Putamen (tissue), 1 donor: Measurements from ENCODE around the gene CEP57L1.
"Not testable (repeated sequence)": the region's sequence is repeated elsewhere in the genome, so short reads cannot be mapped to it uniquely, and the experiment has no call there.

ENCODE experiments used
- DNase-seq: peaks from one replicate; pipeline ENCODE4 v3.0.0-alpha.2; 2016; ENCODE audit warnings: low spot score

The CEP57L1 gene

DNA sequence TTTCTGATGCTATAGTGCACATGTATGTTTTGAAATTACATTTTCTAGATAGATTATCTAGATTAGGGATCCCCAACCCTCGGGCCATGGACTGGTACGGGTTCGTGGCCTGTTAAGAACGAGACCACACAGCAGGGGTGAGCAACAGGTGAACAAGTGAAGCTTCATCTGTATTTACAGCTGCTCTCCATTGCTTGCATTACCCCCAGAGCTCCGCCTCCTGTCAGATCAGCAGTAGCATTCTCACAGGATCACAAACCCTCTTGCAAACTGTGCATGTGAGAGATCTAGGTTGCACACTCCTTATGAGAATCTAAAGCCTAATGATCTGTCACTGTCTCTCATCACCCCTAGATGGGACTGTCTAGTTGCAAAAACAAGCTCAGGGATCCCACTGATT, 10.4 kb downstream of the CEP57L1 start:
- no peak for DNase-seq

DNA sequence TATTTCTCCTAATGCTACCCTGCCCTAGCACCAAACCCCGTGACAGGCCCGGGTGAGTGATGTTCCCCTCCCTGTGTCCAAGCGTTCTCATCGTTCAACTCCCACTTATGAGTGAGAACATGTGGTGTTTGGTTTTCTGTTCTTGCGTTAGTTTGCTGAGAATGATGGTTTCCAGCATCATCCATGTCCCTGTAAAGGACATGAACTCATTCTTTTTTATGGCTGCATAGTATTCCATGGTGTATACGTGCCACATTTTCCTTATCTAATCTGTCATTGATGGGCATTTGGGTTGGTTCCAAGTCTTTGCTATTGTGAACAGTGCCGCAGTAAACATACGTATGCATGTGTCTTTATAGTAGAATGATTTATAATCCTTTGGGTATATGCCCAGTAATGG, 14.4 kb downstream of the CEP57L1 start:
- DNase-seq = not testable (repeated sequence)

DNA sequence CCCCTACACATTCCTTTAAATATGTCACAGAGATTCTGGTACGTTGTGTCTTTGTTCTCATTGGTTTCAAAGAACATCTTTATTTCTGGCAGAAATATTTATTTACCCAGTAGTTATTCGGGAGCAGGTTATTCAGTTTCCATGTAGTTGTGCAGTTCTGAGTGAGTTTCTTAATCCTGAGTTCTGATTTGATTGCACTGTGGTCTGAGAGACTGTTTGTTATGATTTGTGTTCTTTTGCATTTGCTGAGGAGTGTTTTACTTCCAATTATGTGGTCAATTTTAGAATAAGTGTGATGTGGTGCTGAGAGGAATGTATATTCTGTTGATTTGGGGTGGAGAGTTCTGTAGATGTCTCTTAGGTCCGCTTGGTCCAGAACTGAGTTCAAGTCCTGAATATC, 17.4 kb downstream of the CEP57L1 start:
- DNase-seq = not testable (repeated sequence)

DNA sequence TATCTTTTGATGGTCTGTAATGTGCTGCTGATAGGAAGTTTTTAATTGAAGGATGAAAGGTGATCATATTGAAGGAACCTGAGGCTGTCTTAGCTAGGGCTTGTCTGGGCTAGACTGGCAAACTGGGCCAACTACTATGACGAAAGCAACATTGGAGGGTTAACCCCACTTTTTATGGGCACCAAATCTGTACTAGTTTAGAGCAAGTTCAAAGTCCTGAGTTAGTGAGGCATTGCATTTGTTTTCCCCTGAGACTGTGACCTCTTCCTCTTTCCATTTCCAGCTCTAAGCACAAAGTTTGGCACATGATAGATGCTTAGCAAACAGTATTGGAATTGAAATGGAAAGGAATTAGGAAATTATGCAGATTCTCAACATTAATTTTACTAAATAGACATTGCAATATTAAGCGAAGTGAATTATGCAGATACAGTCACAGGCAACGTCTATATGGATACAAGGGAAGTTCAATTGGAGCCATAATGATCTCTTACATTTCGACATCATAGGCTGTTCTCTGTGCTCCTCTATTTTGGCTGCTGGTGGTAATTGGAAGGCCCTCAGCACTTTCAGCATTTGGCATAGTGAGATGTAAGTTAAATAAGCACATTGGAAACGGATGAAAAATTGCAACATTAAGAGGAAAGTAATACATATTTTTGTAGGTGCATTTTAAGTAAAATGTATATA, 22.2 kb downstream of the CEP57L1 start:
- no peak for DNase-seq

DNA sequence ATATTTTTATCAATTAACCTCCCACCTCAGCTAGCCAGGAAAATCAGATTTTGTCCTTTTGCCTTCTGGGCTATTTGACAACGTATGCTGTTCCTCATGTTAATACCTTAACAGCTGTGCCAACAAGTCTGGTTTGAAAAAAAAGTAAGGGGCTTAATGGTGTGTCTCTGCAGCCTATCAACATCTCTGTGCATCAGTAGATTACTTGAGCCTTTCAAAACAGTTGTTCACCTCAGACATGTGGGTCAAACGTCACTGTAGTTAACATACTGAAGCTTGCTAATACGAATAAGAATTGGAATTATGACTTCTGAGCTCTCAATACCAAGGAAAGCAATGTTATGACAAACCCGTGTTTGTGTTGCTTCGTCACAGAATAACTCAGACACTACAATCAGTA, 23.0 kb downstream of the CEP57L1 start:
- DNase-seq = no peak

DNA sequence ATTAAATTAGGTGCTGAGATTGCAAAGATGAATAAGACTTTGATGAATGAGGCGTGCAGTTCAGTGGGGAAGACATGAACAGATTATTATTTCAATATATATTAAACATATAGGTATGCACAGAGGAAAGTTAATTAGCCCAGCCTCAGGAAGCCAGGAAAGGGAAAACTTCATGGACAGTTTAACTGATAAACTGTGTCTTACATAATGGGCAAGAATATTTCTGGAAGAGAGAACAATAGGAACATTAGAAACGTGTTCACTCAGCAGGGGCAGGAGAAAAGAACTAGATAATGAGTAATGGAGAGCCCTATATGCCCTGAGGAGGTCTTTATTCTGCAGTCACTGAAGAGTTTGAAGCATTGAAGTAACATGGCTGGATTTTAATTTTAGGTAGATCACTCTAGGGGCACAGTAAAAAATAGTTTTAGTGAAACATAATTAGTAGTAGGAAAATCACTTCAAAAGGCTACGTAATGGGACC, 23.6 kb downstream of the CEP57L1 start:
- DNase-seq = no peak

DNA sequence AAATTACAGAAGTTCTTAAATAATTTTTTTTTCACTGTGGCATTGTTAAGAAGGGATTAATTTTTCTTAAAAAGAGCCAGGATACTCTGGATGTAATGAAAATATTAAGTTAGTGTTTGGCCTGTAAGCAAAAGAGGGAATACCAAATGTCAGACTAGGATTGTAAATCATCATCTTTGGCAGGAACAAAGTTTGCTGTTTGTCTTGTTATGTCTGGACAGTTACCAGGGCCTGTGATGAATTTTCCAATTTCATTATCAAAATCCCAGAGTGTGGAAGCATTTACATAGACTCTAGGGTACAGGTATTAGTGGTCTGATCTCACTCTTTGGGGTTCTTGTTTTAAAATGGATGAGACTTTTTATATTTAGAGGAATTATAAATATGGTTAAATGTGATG, 26.1 kb downstream of the CEP57L1 start:
- DNase-seq = no peak

DNA sequence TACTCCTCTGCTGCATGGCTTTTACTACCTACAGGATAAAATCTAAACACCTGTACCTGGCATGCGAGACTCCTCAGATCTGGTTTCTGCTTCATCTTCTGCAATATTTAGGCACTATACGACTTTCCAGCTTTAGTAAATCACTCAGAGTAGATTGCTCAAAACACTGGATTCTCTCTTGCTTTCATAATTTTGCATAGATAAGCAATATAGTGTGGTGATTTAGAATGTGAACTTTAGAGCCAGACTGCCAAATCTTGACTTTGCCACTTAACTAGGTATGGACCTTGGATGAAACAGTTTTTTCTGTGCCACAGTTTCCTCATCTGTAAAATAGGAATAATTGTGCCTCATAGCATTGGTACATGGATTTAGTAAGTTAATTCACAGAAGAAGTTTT, 28.9 kb downstream of the CEP57L1 start:
- DNase-seq = no peak

DNA sequence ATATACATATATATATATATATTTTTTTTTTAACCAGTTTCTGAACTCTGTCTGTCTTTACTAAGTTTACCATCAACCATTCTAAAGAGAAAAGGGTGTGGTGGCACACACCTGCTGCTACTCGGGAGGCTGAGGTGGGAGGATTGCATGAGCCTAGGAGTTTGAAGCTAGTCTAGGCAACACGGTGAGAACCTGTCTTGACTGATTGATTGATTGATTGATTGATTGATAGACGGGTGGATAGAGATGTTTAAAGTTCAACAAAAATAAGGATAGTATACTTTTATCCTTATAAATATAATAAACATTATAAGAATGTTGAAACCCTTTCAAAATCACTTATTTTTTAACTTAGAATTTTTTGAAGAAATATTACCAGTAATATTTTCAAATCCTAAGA, 30.2 kb downstream of the CEP57L1 start:
- DNase-seq = no peak

DNA sequence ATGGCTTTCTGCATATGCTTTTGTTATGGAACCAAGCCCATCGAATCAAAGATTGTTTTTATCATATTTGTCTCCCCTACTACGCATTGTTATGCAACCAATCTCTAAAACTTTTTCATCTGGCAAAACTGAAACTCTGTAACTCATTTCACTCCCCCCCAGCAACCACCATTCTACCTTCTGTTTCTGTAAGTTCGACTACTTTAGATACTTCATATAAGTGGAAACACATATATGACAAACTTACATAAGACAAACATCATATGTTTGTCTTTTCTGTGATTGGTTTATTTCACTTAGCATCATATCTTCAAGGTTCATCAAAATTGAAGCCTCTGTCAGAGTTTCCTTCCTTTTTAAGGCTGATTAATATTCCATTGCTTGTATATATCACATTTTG, 34.8 kb downstream of the CEP57L1 start:
- DNase-seq = no peak

DNA sequence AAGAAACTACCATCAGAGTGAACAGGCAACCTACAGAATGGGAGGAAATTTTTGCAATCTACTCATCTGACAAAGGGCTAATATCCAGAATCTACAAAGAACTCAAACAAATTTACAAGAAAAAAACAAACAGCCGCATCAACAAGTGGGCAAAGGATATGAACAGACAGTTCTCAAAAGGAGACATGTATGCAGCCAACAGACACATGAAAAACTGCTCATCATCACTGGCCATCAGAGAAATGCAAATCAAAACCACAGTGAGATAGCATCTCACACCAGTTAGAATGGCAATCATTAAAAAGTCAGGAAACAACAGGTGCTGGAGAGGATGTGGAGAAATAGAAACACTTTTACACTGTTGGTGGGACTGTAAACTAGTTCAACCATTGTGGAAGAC, 40.3 kb downstream of the CEP57L1 start:
- DNase-seq = not testable (repeated sequence)

DNA sequence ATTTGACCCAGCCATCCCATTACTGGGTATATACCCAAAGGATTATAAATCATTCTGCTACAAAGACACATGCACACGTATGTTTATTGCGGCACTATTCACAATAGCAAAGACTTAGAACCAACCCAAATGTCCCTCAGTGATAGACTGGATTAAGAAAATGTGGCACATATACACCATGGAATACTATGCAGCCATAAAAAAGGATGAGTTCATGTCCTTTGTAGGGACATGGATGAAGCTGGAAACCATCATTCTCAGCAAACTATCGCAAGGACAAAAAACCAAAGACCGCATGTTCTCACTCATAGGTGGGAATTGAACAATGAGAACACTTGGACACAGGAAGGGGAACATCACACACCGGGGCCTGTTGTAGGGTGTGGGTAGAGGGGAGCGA, 40.7 kb downstream of the CEP57L1 start:
- not testable (repeated sequence) for DNase-seq

DNA sequence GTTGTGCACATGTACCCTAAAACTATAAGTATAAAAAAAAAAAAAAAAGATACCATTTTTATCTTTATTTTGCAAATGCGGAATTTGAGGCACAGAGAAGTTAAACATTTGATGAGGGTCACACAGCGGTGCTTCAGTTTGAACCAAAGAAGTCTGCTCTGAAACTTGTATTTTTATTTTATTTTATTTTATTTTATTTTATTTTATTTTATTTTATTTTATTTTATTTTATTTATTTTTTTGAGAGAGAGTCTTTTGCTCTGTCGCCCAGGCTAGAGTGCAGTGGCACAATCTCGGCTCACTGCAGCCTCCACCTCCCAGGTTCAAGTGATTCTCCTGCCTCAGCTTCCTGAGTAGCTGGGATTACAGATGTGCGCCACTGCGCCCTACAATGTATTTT, 41.2 kb downstream of the CEP57L1 start:
- DNase-seq = not testable (repeated sequence)

DNA sequence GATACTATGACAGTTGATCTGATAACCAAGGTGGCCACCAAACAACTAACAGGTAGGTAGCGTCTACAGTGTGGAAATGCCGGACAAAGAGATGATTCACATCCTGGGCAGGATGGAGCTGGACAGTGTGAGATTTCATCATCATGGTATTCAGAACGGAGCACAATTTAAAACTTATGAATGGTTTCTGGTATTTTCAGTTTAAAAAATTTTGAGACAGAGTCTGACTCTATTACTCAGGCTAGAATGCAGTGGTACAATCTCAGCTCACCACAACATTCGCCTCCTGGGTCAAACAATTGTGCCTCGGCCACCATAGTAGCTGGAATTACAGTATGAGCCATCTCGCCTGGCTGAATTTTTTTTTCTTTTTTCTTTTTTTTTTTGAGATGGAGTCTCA, 43.8 kb downstream of the CEP57L1 start:
- no peak for DNase-seq

DNA sequence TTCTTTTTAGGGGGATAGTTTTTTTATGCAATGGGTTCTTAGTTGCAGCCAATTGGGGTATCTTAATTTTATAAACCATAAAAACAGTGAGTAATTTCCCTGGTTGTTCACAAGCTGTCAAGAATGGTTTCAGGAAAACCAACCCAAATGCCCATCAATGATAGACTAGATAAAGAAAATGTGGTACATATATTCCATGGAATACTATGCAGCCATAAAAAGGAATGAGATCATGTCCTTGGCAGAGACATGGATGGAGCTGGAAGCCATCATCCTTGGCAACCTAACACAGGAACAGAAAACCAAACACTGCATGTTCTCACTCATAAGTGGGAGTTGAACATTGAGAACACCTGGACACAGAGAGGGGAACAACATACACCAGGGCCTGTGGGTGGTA, 46.8 kb downstream of the CEP57L1 start:
- not testable (repeated sequence) for DNase-seq

DNA sequence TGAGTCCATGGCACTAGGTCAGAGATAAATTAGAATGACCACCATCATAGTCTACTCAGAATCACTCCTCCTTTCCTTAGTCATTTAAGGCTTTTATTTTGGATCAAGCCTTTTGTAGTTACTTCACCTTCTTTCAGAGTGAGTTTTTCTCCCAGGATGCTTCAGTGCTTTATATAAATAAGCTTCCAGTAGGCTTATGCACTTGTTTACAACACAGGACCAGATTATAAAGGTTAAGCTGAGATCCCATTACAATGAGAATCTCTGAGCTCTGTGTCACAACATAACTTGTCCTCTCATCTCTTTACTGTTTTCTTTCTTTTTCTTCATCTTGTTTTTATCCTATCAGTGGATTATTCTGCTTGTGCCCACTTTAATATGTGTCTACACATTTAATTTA, 47.9 kb downstream of the CEP57L1 start:
- no peak for DNase-seq

DNA sequence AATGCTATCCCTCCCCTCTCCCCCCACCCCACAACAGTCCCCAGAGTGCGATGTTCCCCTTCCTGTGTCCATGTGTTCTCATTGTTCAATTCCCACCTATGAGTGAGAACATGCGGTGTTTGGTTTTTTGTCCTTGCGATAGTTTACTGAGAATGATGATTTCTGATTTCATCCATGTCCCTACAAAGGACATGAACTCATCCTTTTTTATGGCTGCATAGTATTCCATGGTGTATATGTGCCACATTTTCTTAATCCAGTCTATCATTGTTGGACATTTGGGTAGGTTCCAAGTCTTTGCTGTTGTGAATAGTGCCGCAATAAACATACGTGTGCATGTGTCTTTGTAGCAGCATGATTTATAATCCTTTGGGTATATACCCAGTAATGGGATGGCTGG, 52.9 kb downstream of the CEP57L1 start:
- not testable (repeated sequence) for DNase-seq

DNA sequence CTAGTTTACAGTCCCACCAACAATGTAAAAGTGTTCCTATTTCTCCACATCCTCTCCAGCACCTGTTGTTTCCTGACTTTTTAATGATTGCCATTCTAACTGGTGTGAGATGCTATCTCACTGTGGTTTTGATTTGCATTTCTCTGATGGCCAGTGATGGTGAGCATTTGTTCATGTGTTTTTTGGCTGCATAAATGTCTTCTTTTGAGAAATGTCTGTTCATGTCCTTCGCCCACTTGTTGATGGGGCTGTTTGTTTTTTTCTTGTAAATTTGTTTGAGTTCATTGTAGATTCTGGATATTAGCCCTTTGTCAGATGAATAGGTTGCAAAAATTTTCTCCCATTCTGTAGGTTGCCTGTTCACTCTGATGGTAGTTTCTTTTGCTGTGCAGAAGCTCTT, 53.4 kb downstream of the CEP57L1 start:
- not testable (repeated sequence) for DNase-seq

DNA sequence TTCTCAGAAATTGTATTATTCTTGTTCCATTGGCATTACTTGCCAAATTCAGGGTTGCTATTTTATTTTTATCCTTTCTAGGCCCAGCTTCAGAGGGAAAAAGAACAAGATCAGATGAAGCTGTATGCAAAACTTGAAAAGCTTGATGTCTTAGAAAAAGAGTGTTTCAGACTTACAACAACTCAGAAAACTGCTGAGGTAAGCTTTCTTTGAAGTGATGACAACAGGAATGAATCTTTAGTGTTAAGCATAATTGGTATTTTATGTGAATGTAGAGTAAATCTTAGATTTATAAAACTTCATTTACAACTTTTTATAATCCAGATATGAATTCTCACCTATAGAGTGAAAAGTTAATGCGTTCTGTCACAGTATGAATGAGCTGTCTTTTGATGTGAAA, 58.4 kb downstream of the CEP57L1 start:
- DNase-seq = no peak

DNA sequence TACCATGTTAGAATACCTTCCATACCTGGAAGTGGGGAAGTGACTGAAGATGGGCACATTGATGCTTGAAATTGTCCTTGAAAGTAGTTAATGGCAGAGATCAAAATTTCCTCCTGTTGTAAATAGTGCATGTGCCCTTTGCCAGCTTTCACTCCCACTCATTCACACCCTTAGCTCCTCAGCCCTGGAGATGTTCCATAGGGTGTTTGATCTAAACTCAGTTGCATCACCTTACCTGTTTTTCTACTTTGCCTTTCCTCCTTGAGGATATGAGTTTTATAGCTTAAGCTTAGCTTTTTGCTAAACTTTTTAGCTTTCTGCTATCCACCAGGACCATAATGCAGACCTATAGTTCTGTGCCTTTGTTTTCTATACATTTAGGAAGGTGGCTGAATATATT, 69.0 kb downstream of the CEP57L1 start:
- DNase-seq = no peak

DNA sequence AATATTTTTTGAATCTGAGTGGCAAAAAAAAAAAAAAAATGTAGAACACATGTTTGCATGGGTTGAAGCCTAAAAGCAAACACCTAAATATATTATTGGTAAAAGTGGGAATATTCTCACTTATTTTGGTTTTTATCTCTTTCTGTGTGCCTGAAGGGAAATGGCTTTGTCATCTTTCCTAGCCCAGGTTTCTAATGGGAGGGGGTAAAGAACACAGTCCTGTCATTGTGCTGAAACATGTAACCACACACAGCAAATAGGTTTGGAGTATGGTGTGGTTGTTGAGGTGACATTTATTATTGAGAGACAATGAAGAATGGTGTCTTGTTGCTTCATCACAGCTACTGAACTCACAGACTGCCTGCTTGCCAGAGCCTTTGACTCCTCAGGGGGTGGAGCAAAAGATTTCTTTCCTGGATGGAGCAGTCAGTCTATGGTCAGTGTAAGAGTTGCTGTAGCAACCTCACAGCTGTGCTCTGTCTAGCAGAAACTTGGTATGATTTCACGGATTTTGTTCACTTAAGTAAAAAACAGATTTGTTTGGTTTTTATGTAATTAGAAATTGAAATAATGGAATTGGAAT, 70.2 kb downstream of the CEP57L1 start:
- no peak for DNase-seq

DNA sequence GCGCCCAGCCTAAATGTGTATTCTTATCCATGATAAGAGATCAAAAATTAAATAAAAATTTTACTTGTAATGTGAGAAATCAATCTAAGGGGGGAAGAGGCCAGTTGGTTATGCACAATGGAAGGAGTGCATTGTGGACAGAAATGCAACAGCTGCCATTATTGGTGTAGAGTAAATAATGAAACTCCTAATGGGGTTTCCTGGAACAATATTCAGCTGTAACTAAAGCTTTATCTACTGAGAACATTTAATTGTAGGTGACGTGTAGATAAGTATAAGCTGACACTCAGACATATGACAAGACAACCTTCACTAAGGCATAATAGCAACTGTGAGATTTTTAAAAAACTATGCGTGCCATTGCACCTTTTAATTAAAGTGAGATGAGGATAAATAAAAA, 71.4 kb downstream of the CEP57L1 start:
- no peak for DNase-seq

DNA sequence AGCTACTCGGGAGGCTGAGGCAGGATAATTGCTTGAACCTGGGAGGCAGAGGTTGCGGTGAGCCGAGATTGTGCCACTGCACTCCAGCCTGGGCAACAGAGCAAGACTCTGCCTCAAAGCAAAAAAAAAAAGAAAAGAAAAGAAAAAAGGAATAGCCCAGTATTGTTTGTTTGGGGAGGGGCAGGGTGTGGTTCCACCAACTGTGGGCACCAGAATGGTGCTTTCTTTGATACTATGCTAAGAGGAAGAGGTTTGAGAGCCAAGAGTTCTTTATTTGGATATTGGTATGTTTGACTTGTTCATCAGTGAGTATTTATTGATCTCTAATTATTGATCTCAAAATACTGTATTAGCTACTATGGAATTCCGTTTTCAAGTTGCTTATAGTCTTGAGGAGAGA, 72.3 kb downstream of the CEP57L1 start:
- no peak for DNase-seq

DNA sequence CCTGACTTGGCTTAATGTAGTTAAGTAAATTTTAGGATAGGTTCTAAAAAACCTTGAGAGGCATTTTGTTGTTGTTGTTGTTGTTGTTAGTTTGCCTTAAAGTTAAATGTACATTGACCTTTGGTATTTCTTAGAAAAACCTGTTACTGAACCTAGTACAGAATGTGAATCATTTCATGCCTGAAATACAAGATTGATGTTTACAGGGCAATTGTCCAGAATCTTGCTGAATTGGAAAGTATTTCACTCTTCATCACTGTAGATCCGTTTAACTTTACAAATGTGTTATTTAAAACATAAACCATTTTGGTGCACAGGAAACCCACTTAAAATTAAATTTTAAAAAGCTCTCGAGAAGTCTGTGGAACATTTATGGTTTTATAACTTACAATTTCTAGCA, 75.0 kb downstream of the CEP57L1 start:
- no peak for DNase-seq
